ENCODE measurements around the gene MMP23B.

MMP23B gene

GRCh38 chr1:1664941-1665814 lies 33.2 kb downstream of the MMP23B start:
- no peak overlapping the region for H3K4me3 ChIP-seq (ENCODE audit: low read depth, low read length)
- no peak for TF ChIP-seq CTCF (IDR thresholded peaks at IDR 0.05; ENCODE audit: low read depth, low read length)
- no peak for DNase-seq (ENCODE audit: low read depth, low spot score)
- in situ Hi-C loops (cut with HindIII; ENCODE audit: low sequenced_read_pairs) = no loop called here

- no peak overlapping the region for H3K4me3 ChIP-seq (ENCODE audit: low read depth, low read length)
- in situ Hi-C loops (cut with HindIII; ENCODE audit: low sequenced_read_pairs) = no loop called here
- peak; percentile 60 for TF ChIP-seq CTCF (IDR thresholded peaks at IDR 0.05; ENCODE audit: low read depth, low read length)
- DNase-seq (ENCODE audit: low read depth, low spot score) = no peak
These were observed 33.9 kb downstream of the MMP23B start for GRCh38 chr1:1665815-1666251.

GRCh38 chr1:1666526-1666925 lies 34.6 kb downstream of the MMP23B start:
- DNase-seq (ENCODE audit: low read depth, low spot score) = no peak
- in situ Hi-C loops (cut with HindIII; ENCODE audit: low sequenced_read_pairs) = no loop called here
- no peak overlapping the region for H3K4me3 ChIP-seq (ENCODE audit: low read depth, low read length)
- TF ChIP-seq CTCF (IDR thresholded peaks at IDR 0.05; ENCODE audit: low read depth, low read length) = no peak

- in situ Hi-C loops (cut with HindIII; ENCODE audit: low sequenced_read_pairs) = no loop called here
- DNase-seq (ENCODE audit: low read depth, low spot score) = no peak
- H3K4me3 ChIP-seq (ENCODE audit: low read depth, low read length) = no peak overlapping the region
- TF ChIP-seq CTCF (IDR thresholded peaks at IDR 0.05; ENCODE audit: low read depth, low read length) = no peak
These were observed 37.8 kb downstream of the MMP23B start for GRCh38 chr1:1669468-1670440.

- no peak for TF ChIP-seq CTCF (IDR thresholded peaks at IDR 0.05; ENCODE audit: low read depth, low read length)
- DNase-seq (ENCODE audit: low read depth, low spot score) = no peak
- no peak overlapping the region for H3K4me3 ChIP-seq (ENCODE audit: low read depth, low read length)
- in situ Hi-C loops (cut with HindIII; ENCODE audit: low sequenced_read_pairs) = no loop called here
These were observed 38.9 kb downstream of the MMP23B start for GRCh38 chr1:1670866-1671265.

GRCh38 chr1:1671365-1672119 lies 39.6 kb downstream of the MMP23B start:
- DNase-seq (ENCODE audit: low read depth, low spot score) = no peak
- in situ Hi-C loops (cut with HindIII; ENCODE audit: low sequenced_read_pairs) = no loop called here
- no peak for TF ChIP-seq CTCF (IDR thresholded peaks at IDR 0.05; ENCODE audit: low read depth, low read length)
- H3K4me3 ChIP-seq (ENCODE audit: low read depth, low read length) = no peak overlapping the region
